ENCODE data around the gene CD44.
A peak's percentile ranks its signal among the peaks of the same experiment; 100 is the strongest.

The CD44 gene

GRCh38 chr11:35163702-35164496, 24.9 kb downstream of the CD44 start:
- ChIA-PET POLR2A (interaction anchor here (1.2 to 1.5 kb wide), 2 partner anchors 9 to 10 kb away, joined by 3 read pairs; no protein-coding TSS in a partner anchor), CTCF (interaction anchor here (0.7 to 8.9 kb wide), 26 partner anchors 8 to 242 kb away, joined by 3 to 102 read pairs (median 4); partner anchors contain the start of gene CD44)
- DNase-seq (ENCODE audit: extremely low spot score): no peak
- peak; percentile 53 for TF ChIP-seq CTCF (IDR thresholded peaks at IDR 0.05; ENCODE audit: control extremely low read depth, extremely low read depth, low read depth, missing control alignments)

GRCh38 chr11:35165030-35165422, 26.1 kb downstream of the CD44 start:
- no peak for DNase-seq (ENCODE audit: extremely low spot score)
- CTCF ChIA-PET: interaction anchor here (0.7 to 8.9 kb wide), 13 partner anchors 8 to 241 kb away, joined by 3 to 102 read pairs (median 9); partner anchors contain the start of gene CD44
- TF ChIP-seq CTCF (IDR thresholded peaks at IDR 0.05; ENCODE audit: control extremely low read depth, extremely low read depth, low read depth, missing control alignments): no peak
- POLR2A ChIA-PET: interaction anchor here (1.2 kb wide), 1 partner anchor 21 kb away, joined by 5 read pairs; no protein-coding TSS in a partner anchor

- DNase-seq (ENCODE audit: extremely low spot score): peak; percentile 77
- CTCF ChIA-PET: interaction anchor here (0.7 to 8.9 kb wide), 12 partner anchors 9 to 242 kb away, joined by 3 to 102 read pairs (median 4); no protein-coding TSS in a partner anchor
- POLR2A ChIA-PET: interaction anchor here (1.2 kb wide), 1 partner anchor 22 kb away, joined by 5 read pairs; no protein-coding TSS in a partner anchor
- TF ChIP-seq CTCF (IDR thresholded peaks at IDR 0.05; ENCODE audit: control extremely low read depth, extremely low read depth, low read depth, missing control alignments): no peak
These were observed 26.7 kb downstream of the CD44 start for GRCh38 chr11:35165423-35166368.

- ChIA-PET CTCF (interaction anchor here (0.8 to 8.9 kb wide), 15 partner anchors 10 to 242 kb away, joined by 3 to 102 read pairs (median 4); no protein-coding TSS in a partner anchor), POLR2A (interaction anchor here (1.2 kb wide), 1 partner anchor 23 kb away, joined by 5 read pairs; no protein-coding TSS in a partner anchor)
- no peak for DNase-seq (ENCODE audit: extremely low spot score)
- no peak for TF ChIP-seq CTCF (IDR thresholded peaks at IDR 0.05; ENCODE audit: control extremely low read depth, extremely low read depth, low read depth, missing control alignments)
These were observed 27.7 kb downstream of the CD44 start for GRCh38 chr11:35166369-35167360.

GRCh38 chr11:35167426-35167954, 28.5 kb downstream of the CD44 start:
- ChIA-PET POLR2A (no interaction called here), CTCF (interaction anchor here (0.8 to 8.9 kb wide), 9 partner anchors 12 to 241 kb away, joined by 3 to 102 read pairs (median 5); no protein-coding TSS in a partner anchor)
- no peak for TF ChIP-seq CTCF (IDR thresholded peaks at IDR 0.05; ENCODE audit: control extremely low read depth, extremely low read depth, low read depth, missing control alignments)
- DNase-seq (ENCODE audit: extremely low spot score): no peak

Data from GM10248 (cell line).